HCT116 (cell line): ENCODE data around the gene FAM89B. TPM values are rescaled to one million over a fixed set of nuclear protein-coding genes. Genes with fewer than 3 reads are reported as not detected.

ENCODE experiments used
- ATAC-seq: fragments of 200-7000 bp; cut with Tn5 transposase; 2 replicates; pipeline ENCODE4 v1.9.1; 2020; ENCODE audit warnings: mild to moderate bottlenecking, moderate library complexity
- BruUV-seq: library from RNA; stranded (reverse); fragments of 400-500 nt; replicated peaks from 2 replicates; lab custom pipeline; 2021; lab: Mats Ljungman, UMichigan
- CTCF ChIA-PET: fragments of 300-600 bp; sonication (Branson Sonifier 250); formaldehyde crosslinking; loops from one replicate; lab custom pipeline; 2021; ENCODE audit warnings: antibody characterized with exemption; lab: Charles Lee
- POLR2A ChIA-PET: fragments of 300-600, 350-600 bp; sonication (Branson Sonifier 250); formaldehyde crosslinking; loops from one replicate; lab custom pipeline; 2021; ENCODE audit warnings: antibody characterized with exemption; lab: Charles Lee
- RAD21 ChIA-PET, 2 experiments: fragments of 300-600 bp; sonication (Branson Sonifier 250); formaldehyde crosslinking; loops; one replicate each; lab custom pipeline; 2023; ENCODE audit warnings: low total read pairs in 2 of 2; ENCODE audit not compliant: uncharacterized antibody in 2 of 2, unreplicated experiment in 2 of 2, low non-redundant PET in 1 of 2; lab: Charles Lee
- DNase-seq: peaks from one replicate; pipeline ENCODE4 v3.0.0-alpha.2; 2010; ENCODE audit warnings: low read depth, low spot score
- H2AFZ ChIP-seq: fragments of 200-600 bp; shearing (Covaris generic), sonication (generic); 2 replicates; pipeline ENCODE4 v1.6.1; 2017; ENCODE audit warnings: low read depth, mixed run types, mixed read lengths, antibody characterized with exemption, low read length; ENCODE audit not compliant: poor library complexity, severe bottlenecking
- H3K27ac ChIP-seq: 2 replicates; pipeline ENCODE4 v1.5.1; 2012; ENCODE audit warnings: low read depth, low read length
- H3K27me3 ChIP-seq: fragments of 200-600 bp; sonication (generic); 2 replicates; pipeline ENCODE4 v1.6.1; 2016; ENCODE audit warnings: mixed run types, low read length, mixed read lengths; ENCODE audit not compliant: insufficient read depth
- H3K36me3 ChIP-seq, 2 experiments: fragments of 200-500 bp in 1 of 2; fragments of 200-600 bp in 1 of 2; sonication (Bioruptor generic) in 1 of 2; sonication (generic) in 1 of 2; 2 replicates each; pipeline versions ENCODE4 v1.5.1 to v1.6.1; 2014 to 2016; ENCODE audit warnings: low read length in 2 of 2, inconsistent platforms in 1 of 2, mixed read lengths in 1 of 2, mixed run types in 1 of 2; ENCODE audit not compliant: insufficient read depth in 2 of 2, control insufficient read depth in 1 of 2
- H3K4me1 ChIP-seq, 2 experiments: fragments of 200-600 bp in 1 of 2; sonication (generic) in 1 of 2; 2 replicates each; pipeline versions ENCODE4 v1.5.1 to v1.6.1; 2012 to 2017; ENCODE audit warnings: low read length in 2 of 2, inconsistent platforms in 1 of 2, mild to moderate bottlenecking in 1 of 2, mixed read lengths in 1 of 2, mixed run types in 1 of 2, moderate library complexity in 1 of 2; ENCODE audit not compliant: insufficient read depth in 2 of 2, control insufficient read depth in 1 of 2
- H3K4me2 ChIP-seq: fragments of 200-600 bp; sonication (generic); 2 replicates; pipeline ENCODE4 v1.6.1; 2017; ENCODE audit warnings: mixed run types, low read length, mixed read lengths
- H3K4me3 ChIP-seq, 2 experiments: fragments of 200-600 bp in 1 of 2; sonication (generic) in 1 of 2; replicated peaks in 1 of 2; 2 replicates each; pipeline ENCODE4 v1.5.1; 2011 to 2016; ENCODE audit warnings: low read length in 2 of 2, control low read depth in 1 of 2, low read depth in 1 of 2, mild to moderate bottlenecking in 1 of 2, mixed read lengths in 1 of 2, mixed run types in 1 of 2
- H3K79me2 ChIP-seq: fragments of 200-600 bp; sonication (generic); 2 replicates; pipeline ENCODE4 v1.6.1; 2017; ENCODE audit warnings: mild to moderate bottlenecking, mixed run types, low read length, moderate library complexity, mixed read lengths; ENCODE audit not compliant: insufficient read depth
- H3K9ac ChIP-seq: fragments of 200-600 bp; sonication (generic); 2 replicates; pipeline ENCODE4 v1.6.1; 2016; ENCODE audit warnings: low read length, mixed read lengths
- H3K9me2 ChIP-seq: fragments of 200-600 bp; sonication (generic), shearing (Covaris generic); 2 replicates; pipeline ENCODE4 v1.6.1; 2017; ENCODE audit warnings: mixed run types, mild to moderate bottlenecking, moderate library complexity; ENCODE audit not compliant: insufficient read depth
- H3K9me3 ChIP-seq, 2 experiments: fragments of 200-500 bp in 1 of 2; fragments of 200-600 bp in 1 of 2; sonication (Bioruptor generic) in 1 of 2; sonication (generic) in 1 of 2; 2 replicates each; pipeline ENCODE4 v1.6.1; 2014 to 2017; ENCODE audit warnings: low read length in 2 of 2, mixed read lengths in 2 of 2, inconsistent platforms in 1 of 2, low read depth in 1 of 2, mild to moderate bottlenecking in 1 of 2, mixed run types in 1 of 2, moderate library complexity in 1 of 2; ENCODE audit not compliant: control insufficient read depth in 1 of 2, insufficient read depth in 1 of 2
- H4K20me1 ChIP-seq: fragments of 200-600 bp; sonication (generic), shearing (Covaris generic); 2 replicates; pipeline ENCODE4 v1.6.1; 2017; ENCODE audit warnings: mixed run types, mild to moderate bottlenecking, moderate library complexity; ENCODE audit not compliant: insufficient read depth
- CEBPB ChIP-seq: IDR thresholded peaks from 2 replicates; pipeline ENCODE4 v1.6.1; 2012; ENCODE audit warnings: low read depth
- CTCF ChIP-seq, 3 experiments: fragments of 200-600 bp in 1 of 3; sonication (generic) in 1 of 3; IDR thresholded peaks in 2 of 3; conservative IDR thresholded peaks in 1 of 3; 2 replicates each; pipeline ENCODE4 v1.5.1; 2012 to 2017; ENCODE audit warnings: low read depth in 2 of 3, low read length in 2 of 3, antibody characterized with exemption in 1 of 3, borderline replicate concordance in 1 of 3, control low read depth in 1 of 3, mild to moderate bottlenecking in 1 of 3, mixed read lengths in 1 of 3, mixed run types in 1 of 3, moderate library complexity in 1 of 3; ENCODE audit not compliant: insufficient read depth in 1 of 3
- EZH2 ChIP-seq: fragments of 200-600 bp; sonication (generic); IDR thresholded peaks from 2 replicates; pipeline ENCODE4 v1.6.1; 2017; ENCODE audit warnings: antibody characterized with exemption, mixed run types
- MAX ChIP-seq: IDR thresholded peaks from 2 replicates; pipeline ENCODE4 v1.6.1; 2012
- RAD21 ChIP-seq: IDR thresholded peaks from 2 replicates; pipeline ENCODE4 v1.6.1; 2012; ENCODE audit warnings: low read depth, mild to moderate bottlenecking
- SP1 ChIP-seq: IDR thresholded peaks from 2 replicates; pipeline ENCODE4 v1.6.1; 2012; ENCODE audit warnings: low read depth
- ZBTB33 ChIP-seq: IDR thresholded peaks from 2 replicates; pipeline ENCODE4 v1.6.1; 2011; ENCODE audit warnings: mild to moderate bottlenecking, low read length, moderate library complexity; ENCODE audit not compliant: insufficient replicate concordance; ENCODE audit errors: extremely low read depth
- ZFX ChIP-seq: fragments of 450-650 bp; IDR thresholded peaks from 2 replicates; pipeline ENCODE4 v1.6.1; 2017
- intact Hi-C: fragments of 100-400 bp; cut with micrococcal nuclease; formaldehyde crosslinking; loops from 2 replicates; pipeline ENCODE4 v1.10.0; 2022
- total RNA-seq: library from RNA; stranded (reverse); gene quantifications from one replicate; pipeline ENCODE4 v1.2.1, GENCODE V29; 2021; ENCODE audit not compliant: unreplicated experiment

Gene FAM89B
- total RNA-seq, 1 experiment from 2014 or later, result 60.0 TPM

GRCh38 chr11:65620666-65621065 is 48.3 kb downstream of the FAM89B start:
- no peak for ATAC-seq
- H3K4me3 ChIP-seq, result no peak overlapping the region
- CTCF ChIA-PET, result no interaction called here
- no peak for DNase-seq
- H3K4me2 ChIP-seq, result no peak overlapping the region
- H3K27me3 ChIP-seq, result no peaks in the 10 kb centered on the region
- peaks cover 4 to 11% of the 10 kb centered on the region in 2 experiments for H3K4me1 ChIP-seq
- no peaks in the 10 kb centered on the region for H4K20me1 ChIP-seq
- POLR2A ChIA-PET, result no interaction called here
- H3K79me2 ChIP-seq, result peaks cover 33% of the 10 kb centered on the region
- BruUV-seq, result no TSS peak
- no peaks in the 10 kb centered on the region for H3K9me3 ChIP-seq
- H3K9ac ChIP-seq, result no peak overlapping the region
- intact Hi-C loops, result no loop called here
- TF ChIP-seq ZBTB33 (no peak), RAD21 (no peak), SP1 (no peak), ZFX (no peak), MAX (no peak), EZH2 (no peak), CTCF (IDR thresholded peaks at IDR 0.05 in 2 of 3, conservative IDR thresholded peaks at IDR 0.05 in 1 of 3; ENCODE audit: borderline replicate concordance in 1 of 3, insufficient read depth in 1 of 3, low read depth in 2 of 3, low read length in 2 of 3) (no peak), CEBPB (no peak)
- RAD21 ChIA-PET, result no interaction called here
- no peak overlapping the region for H2AFZ ChIP-seq
- no peak overlapping the region for H3K27ac ChIP-seq
- H3K36me3 ChIP-seq, result peaks cover 22 to 24% of the 10 kb centered on the region in 2 experiments; a peak in 3 of 4 replicates
- H3K9me2 ChIP-seq, result no peaks in the 10 kb centered on the region
